NCI-H345 (cell line): ENCODE measurements around the gene NUBPL.
"Not testable (repeated sequence)": the region's sequence is repeated elsewhere in the genome, so short reads cannot be mapped to it uniquely, and the experiment has no call there.

Source experiments
- DNase-seq: peaks from one replicate; lab custom pipeline; 2025; lab: John Stamatoyannopoulos, UW

Gene NUBPL

DNA sequence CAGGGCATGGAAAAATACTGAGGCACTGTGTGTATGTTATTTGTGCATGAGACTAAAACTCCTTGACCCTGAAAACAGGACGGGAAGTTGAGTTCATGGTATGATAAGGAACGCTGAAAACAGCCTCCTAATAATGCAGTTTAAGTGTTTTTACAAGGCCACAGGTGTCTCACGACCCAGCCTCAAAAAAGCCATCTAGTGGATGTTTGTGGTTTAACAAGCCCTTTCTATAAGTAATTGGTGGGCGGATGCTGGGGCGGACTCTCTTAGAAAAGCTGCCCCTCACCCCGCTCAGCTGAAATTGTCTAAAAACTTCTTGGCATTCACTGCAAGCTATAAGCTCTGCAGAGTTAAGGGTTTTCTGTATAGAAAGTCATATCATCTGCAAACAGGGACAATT, 184.5 kb downstream of the NUBPL start:
- no peak for DNase-seq

DNA sequence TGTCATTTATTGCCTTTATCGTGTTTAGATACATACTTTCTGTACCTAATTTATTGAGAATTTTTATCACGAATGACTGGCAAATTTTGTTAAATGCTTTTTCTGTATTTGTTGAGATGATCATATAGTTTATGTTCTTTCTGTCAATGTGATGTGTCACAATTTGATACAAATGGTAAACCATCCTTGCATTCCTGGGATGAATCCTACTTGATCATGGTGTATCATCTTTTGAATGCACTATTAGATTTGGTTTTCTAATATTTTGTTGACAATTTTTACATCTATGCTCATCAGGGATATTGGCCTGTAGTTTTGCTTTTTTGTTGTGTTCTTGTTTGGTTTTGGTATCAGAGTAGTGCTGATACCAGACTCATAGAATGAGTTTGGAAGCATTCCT, 185.1 kb downstream of the NUBPL start:
- no peak for DNase-seq

- no peak for DNase-seq
These were observed 188.1 kb downstream of the NUBPL start for GRCh38 chr14:31749275-31749674.

GRCh38 chr14:31751047-31751446, 189.8 kb downstream of the NUBPL start:
- not testable (repeated sequence) for DNase-seq

- no peak for DNase-seq
These were observed 191.9 kb downstream of the NUBPL start for GRCh38 chr14:31752867-31753661.

GRCh38 chr14:31758941-31759340, 197.7 kb downstream of the NUBPL start:
- DNase-seq, result no peak

DNA sequence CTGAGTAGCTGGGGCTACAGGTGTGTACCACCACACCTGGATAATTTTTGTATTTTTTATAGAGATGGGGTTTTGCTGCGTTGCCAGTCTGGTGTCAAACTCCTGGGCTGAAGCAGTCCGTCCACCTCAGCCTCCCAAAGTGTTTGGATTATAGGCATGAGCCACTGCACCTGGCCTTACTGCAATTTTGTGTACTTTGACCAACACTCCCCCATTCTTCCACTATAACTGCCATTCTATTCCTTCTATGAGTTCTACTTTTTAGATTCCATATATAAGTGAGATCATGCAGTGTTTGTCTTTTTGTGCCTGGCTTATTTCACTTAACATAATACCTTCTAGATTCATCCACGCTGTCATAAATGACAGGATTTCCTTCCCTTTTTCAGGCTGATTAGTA, 199.1 kb downstream of the NUBPL start:
- DNase-seq, result no peak

DNA sequence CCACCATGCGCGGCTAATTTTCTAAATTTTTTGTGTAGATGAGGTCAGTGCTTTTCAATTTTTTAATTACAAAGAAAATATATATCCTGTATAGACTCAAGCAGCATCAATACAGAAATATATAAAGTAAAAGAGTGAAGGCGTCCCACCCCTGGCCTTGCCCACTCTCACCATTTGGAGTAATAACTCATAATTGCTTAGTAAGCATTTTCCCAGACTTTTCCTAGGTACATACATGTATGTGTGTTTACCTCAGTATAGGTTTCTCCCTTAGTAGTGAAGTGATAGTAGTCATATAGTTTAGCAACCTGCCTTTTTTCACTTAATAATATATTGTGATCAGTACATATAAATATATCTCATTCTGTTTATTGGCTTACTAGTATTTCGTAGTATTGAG, 200.1 kb downstream of the NUBPL start:
- DNase-seq, result no peak

GRCh38 chr14:31763041-31763440, 201.8 kb downstream of the NUBPL start:
- no peak for DNase-seq

DNA sequence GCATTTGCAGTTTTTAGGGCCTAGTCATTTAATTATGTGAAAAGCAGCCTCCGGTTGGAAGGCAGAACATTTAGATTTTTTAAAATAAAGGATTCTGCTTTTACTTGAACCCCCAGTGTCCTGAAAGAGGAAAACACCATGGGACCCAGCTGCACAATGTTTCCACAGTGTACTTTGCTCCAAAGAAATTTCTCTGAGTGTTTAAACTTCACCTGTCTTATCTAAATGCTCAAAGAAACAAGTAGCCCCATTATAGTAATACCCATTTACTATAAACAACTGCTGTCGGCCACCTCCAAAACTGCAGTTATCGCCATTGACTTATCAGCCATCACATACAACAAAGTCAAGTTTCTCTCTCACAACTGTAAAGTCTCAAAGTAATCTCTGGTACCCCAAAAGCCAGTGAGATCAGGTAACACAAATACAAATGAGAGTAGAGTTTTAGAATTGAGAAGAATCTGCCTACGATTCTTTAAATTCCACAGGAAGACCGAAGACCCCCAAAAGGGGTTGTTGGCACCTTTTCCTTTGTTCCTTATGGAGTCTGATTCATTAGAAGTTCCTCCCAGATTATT, 205.2 kb downstream of the NUBPL start:
- no peak for DNase-seq

DNA sequence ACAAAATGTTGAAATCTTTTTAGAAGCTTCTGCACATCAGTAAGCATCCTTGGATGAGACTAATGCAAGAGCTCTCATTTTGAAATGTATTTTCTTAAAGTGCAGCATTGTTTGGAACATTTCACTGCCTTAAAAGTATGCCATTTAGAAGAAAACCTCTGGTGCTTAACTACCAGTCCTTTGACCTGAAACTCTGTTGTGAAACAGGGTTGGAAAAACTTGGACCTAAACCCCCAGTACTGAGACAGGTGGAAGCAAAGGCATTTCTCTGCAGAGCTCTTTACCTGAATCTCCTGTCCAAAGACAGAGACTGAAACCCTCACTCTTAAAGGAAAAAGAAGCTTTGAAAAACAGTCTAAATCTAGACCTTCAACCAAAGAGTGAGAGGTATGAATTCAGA, 207.2 kb downstream of the NUBPL start:
- no peak for DNase-seq

DNA sequence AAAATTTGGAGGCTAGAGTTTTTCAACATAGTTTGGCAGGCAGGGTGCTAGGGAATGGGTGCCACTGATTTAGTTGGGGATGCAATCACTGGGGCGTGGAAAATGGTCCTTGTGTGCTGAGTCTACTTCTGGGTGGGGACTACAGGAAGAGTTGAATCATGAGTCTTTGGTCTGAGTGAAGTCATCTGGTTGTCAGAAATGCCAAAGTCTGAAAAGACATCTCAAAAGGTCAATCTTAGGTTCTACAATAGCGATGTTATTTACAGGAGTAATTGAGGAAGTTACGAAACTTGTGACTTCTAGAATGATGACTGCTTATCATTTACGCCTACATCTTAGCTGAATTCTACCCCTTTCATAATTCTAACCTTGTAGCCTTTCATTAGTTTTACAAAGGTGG, 209.1 kb downstream of the NUBPL start:
- no peak for DNase-seq

GRCh38 chr14:31774567-31774966, 213.4 kb downstream of the NUBPL start:
- DNase-seq, result no peak

GRCh38 chr14:31777312-31777711, 216.1 kb downstream of the NUBPL start:
- DNase-seq, result no peak

GRCh38 chr14:31781578-31781977, 220.4 kb downstream of the NUBPL start:
- no peak for DNase-seq

GRCh38 chr14:31785574-31785973, 224.4 kb downstream of the NUBPL start:
- no peak for DNase-seq

DNA sequence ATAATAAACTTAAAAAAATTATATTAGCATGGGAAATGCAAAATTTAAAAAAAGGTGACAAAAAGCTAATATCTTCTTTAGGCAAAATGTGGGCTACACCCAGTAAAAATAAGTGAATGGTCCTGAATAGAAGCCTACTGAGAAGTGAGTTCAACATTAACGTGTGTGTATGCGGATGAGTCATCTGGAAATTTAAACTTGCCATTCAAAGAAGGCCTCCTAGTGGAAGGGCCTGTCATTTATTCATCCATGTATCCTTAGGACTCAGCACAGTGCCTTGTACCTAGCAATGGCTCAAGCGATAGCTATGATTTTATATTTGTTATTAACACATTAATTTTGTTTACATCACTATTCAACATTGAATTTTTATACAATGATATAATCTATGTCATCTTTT, 226.2 kb downstream of the NUBPL start:
- no peak for DNase-seq

- no peak for DNase-seq
These were observed 227.1 kb downstream of the NUBPL start for GRCh38 chr14:31788340-31788739.

- DNase-seq, result no peak
These were observed 231.5 kb downstream of the NUBPL start for GRCh38 chr14:31792726-31793125.

DNA sequence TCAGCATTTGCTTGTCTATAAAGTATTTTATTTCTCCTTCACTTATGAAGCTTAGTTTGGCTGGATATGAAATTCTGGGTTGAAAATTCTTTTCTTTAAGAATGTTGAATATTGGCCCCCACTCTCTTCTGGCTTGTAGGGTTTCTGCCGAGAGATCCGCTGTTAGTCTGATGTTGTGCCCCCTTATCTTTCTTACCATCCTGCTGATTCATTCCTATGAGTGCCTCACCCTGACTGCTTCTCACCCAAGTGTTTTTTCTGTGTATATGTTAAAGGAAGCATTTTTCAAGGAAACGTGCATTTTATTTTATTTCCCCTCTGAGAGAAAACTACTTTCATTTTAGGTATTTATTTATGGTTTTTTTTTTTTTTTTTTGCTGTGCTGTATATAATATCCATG, 236.7 kb downstream of the NUBPL start:
- DNase-seq, result not testable (repeated sequence)

- DNase-seq, result no peak
These were observed 241.6 kb downstream of the NUBPL start for GRCh38 chr14:31802838-31803237.

- no peak for DNase-seq
These were observed 245.0 kb downstream of the NUBPL start for GRCh38 chr14:31806249-31806648.

GRCh38 chr14:31811693-31812628, 250.8 kb downstream of the NUBPL start:
- DNase-seq, result not testable (repeated sequence)
